MCF 10A (cell line): ENCODE data around the gene MEGF10. TPM values are rescaled to one million over a fixed set of nuclear protein-coding genes. Genes with fewer than 3 reads are reported as not detected.
"Not testable (repeated sequence)": the region's sequence is repeated elsewhere in the genome, so short reads cannot be mapped to it uniquely, and the experiment has no call there.

Experiments
- BruUV-seq: library from RNA; stranded (reverse); fragments of 400-500 nt; replicated peaks from 2 replicates; lab custom pipeline; 2021; lab: Mats Ljungman, UMichigan
- CTCF ChIA-PET: fragments of 300-600 bp; sonication (Branson Sonifier 250); formaldehyde crosslinking; extraction: SDS; loops from one replicate; lab custom pipeline; 2021; ENCODE audit warnings: antibody characterized with exemption, inconsistent platforms; lab: Yijun Ruan, JAX
- POLR2A ChIA-PET: fragments of 300-600, 350-650 bp; sonication (Branson Sonifier 250); formaldehyde crosslinking; extraction: SDS; loops from one replicate; lab custom pipeline; 2020; ENCODE audit warnings: antibody characterized with exemption, inconsistent platforms; lab: Yijun Ruan, JAX
- DNase-seq: peaks from one replicate; pipeline ENCODE4 v3.0.0-alpha.2; 2018; ENCODE audit not compliant: unreplicated experiment
- H3K27ac Mint-ChIP-seq: one replicate; pipeline ENCODE4 v1.8.0; 2022; ENCODE audit warnings: mild to moderate bottlenecking, low read depth, mixed read lengths; ENCODE audit not compliant: unreplicated experiment
- H3K27me3 Mint-ChIP-seq: one replicate; pipeline ENCODE4 v1.8.0; 2022; ENCODE audit warnings: mixed read lengths; ENCODE audit not compliant: insufficient read depth, unreplicated experiment
- H3K36me3 Mint-ChIP-seq: one replicate; pipeline ENCODE4 v1.8.0; 2022; ENCODE audit warnings: mild to moderate bottlenecking, moderate library complexity, mixed read lengths; ENCODE audit not compliant: insufficient read depth, unreplicated experiment
- H3K4me1 Mint-ChIP-seq: one replicate; pipeline ENCODE4 v1.8.0; 2022; ENCODE audit warnings: mixed read lengths; ENCODE audit not compliant: insufficient read depth, unreplicated experiment
- H3K4me3 Mint-ChIP-seq: one replicate; pipeline ENCODE4 v1.8.0; 2022; ENCODE audit warnings: mild to moderate bottlenecking, moderate library complexity, mixed read lengths; ENCODE audit not compliant: unreplicated experiment
- H3K9me3 Mint-ChIP-seq: one replicate; pipeline ENCODE4 v1.8.0; 2022; ENCODE audit warnings: mixed read lengths; ENCODE audit not compliant: unreplicated experiment
- CTCF ChIP-seq: fragments of 200-600 bp; IDR thresholded peaks from one replicate; pipeline ENCODE4 v1.8.0; 2022; ENCODE audit warnings: antibody characterized with exemption, mild to moderate bottlenecking; ENCODE audit not compliant: unreplicated experiment
- intact Hi-C: fragments of 100-400 bp; cut with micrococcal nuclease; formaldehyde crosslinking; loops from 2 replicates; pipeline ENCODE4 v1.14.1; 2022
- total RNA-seq: library from RNA; stranded (reverse); gene quantifications from 2 replicates; pipeline ENCODE4 v1.2.3, GENCODE V29; 2022

Gene MEGF10
- total RNA-seq, 1 experiment from 2014 or later: not detected

GRCh38 chr5:127307868-127308267 lies 17.3 kb downstream of the MEGF10 start:
- intact Hi-C loops: no loop called here
- Mint-ChIP-seq H3K4me1 (no peaks in the 10 kb centered on the region), H3K4me3 (no peak overlapping the region), H3K27me3 (no peaks in the 10 kb centered on the region), H3K36me3 (no peaks in the 10 kb centered on the region), H3K27ac (no peak overlapping the region), H3K9me3 (peaks cover under 1% of the 10 kb centered on the region)
- no TSS peak for BruUV-seq
- TF ChIP-seq CTCF: no peak
- no peak for DNase-seq
- ChIA-PET POLR2A (interaction anchor here (0.6 kb wide), 1 partner anchor 39 kb away, joined by 3 read pairs; no protein-coding TSS in a partner anchor), CTCF (interaction anchor here (0.9 kb wide), 1 partner anchor 35 kb away, joined by 4 read pairs; no protein-coding TSS in a partner anchor)

GRCh38 chr5:127308325-127308724 lies 17.7 kb downstream of the MEGF10 start:
- H3K4me3 Mint-ChIP-seq, H3K36me3 Mint-ChIP-seq, POLR2A ChIA-PET, H3K9me3 Mint-ChIP-seq, H3K27me3 Mint-ChIP-seq, CTCF ChIA-PET, H3K4me1 Mint-ChIP-seq, DNase-seq, H3K27ac Mint-ChIP-seq, intact Hi-C loops, BruUV-seq: not testable (repeated sequence)

- H3K4me3 Mint-ChIP-seq: no peak overlapping the region
- H3K27ac Mint-ChIP-seq: no peak overlapping the region
- no peaks in the 10 kb centered on the region for H3K9me3 Mint-ChIP-seq
- ChIA-PET CTCF (no interaction called here), POLR2A (no interaction called here)
- H3K27me3 Mint-ChIP-seq: peaks cover 1% of the 10 kb centered on the region
- BruUV-seq: no TSS peak
- H3K4me1 Mint-ChIP-seq: no peaks in the 10 kb centered on the region
- intact Hi-C loops: no loop called here
- H3K36me3 Mint-ChIP-seq: no peaks in the 10 kb centered on the region
- no peak for DNase-seq
- TF ChIP-seq CTCF: no peak
Measured at GRCh38 chr5:127308945-127309344, 18.3 kb downstream of the MEGF10 start.

GRCh38 chr5:127311349-127311748 lies 20.8 kb downstream of the MEGF10 start:
- Mint-ChIP-seq H3K27ac (no peak overlapping the region), H3K4me3 (no peak overlapping the region), H3K9me3 (no peaks in the 10 kb centered on the region), H3K4me1 (no peaks in the 10 kb centered on the region), H3K36me3 (no peaks in the 10 kb centered on the region), H3K27me3 (peaks cover 16% of the 10 kb centered on the region)
- ChIA-PET CTCF (interaction anchor here (1.0 to 2.9 kb wide), 2 partner anchors 48 to 474 kb away, joined by 3 to 23 read pairs; no protein-coding TSS in a partner anchor), POLR2A (no interaction called here)
- DNase-seq: no peak
- no peak for TF ChIP-seq CTCF
- intact Hi-C loops: loop anchor here (5.0 to 10.0 kb wide), 3 partner anchors 181 to 657 kb away; no protein-coding TSS in a partner anchor
- BruUV-seq: no TSS peak
